ENCODE data around the gene TUFM. TPM values are rescaled to one million over a fixed set of nuclear protein-coding genes. Genes with fewer than 3 reads are reported as not detected.
A peak's percentile ranks its signal among the peaks of the same experiment; 100 is the strongest.

TUFM gene
- total RNA-seq, 1 experiment from 2014 or later = 207 TPM

DNA sequence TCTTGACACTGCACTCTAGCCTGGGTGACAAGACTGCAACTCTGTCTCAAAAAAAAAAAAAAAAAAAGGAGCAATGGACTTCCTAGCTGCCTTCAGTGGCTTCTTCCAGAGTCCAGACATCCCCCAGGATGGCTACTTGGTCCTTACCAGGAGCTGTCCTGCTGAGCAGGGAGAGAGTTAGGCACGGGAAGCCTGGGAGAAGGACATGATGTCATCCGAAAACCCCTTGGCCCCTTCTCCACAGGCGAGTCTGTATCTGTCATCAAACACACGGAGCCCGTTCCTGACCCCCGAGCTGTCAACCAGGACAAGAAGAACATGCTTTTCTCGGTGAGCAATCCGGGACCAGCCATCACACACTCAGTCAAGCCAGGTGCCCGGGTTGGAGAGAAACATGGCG lies 40.8 kb upstream of the TUFM start:
- DNase-seq = no peak
- H3K23me2 ChIP-seq (ENCODE audit: insufficient read length, low read depth, low read length, poor library complexity, severe bottlenecking) = no peaks in the 10 kb centered on the region
- no peaks in the 10 kb centered on the region for H3K27me3 ChIP-seq (ENCODE audit: insufficient read depth, low read length)
- TF ChIP-seq, protein P1, sequence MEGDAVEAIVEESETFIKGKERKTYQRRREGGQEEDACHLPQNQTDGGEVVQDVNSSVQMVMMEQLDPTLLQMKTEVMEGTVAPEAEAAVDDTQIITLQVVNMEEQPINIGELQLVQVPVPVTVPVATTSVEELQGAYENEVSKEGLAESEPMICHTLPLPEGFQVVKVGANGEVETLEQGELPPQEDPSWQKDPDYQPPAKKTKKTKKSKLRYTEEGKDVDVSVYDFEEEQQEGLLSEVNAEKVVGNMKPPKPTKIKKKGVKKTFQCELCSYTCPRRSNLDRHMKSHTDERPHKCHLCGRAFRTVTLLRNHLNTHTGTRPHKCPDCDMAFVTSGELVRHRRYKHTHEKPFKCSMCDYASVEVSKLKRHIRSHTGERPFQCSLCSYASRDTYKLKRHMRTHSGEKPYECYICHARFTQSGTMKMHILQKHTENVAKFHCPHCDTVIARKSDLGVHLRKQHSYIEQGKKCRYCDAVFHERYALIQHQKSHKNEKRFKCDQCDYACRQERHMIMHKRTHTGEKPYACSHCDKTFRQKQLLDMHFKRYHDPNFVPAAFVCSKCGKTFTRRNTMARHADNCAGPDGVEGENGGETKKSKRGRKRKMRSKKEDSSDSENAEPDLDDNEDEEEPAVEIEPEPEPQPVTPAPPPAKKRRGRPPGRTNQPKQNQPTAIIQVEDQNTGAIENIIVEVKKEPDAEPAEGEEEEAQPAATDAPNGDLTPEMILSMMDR (conservative IDR thresholded peaks at IDR 0.05) = no peak
- Mint-ChIP-seq H3K4me3 (no peak overlapping the region), H3K27ac (peak overlapping the region in 1 of 3 experiments; percentile 51; a peak in 1 of 7 replicates), H3K9me3 (no peaks in the 10 kb centered on the region), H3K4me1 (peaks cover 8 to 18% of the 10 kb centered on the region in 2 experiments), H3K27me3 (ENCODE audit: low read depth) (peaks cover 2% of the 10 kb centered on the region), H3K36me3 (ENCODE audit: insufficient read depth in 1 of 3, low read depth in 3 of 3) (peaks cover 0 to 8% (median 0%) of the 10 kb centered on the region in 3 experiments; a peak in 2 of 7 replicates)
- H3K56ac ChIP-seq (ENCODE audit: insufficient read length, low read depth, low read length) = no peak overlapping the region
- no peaks in the 10 kb centered on the region for H3K79me2 ChIP-seq (ENCODE audit: insufficient read depth, low read length)
- no peak overlapping the region for H3K18ac ChIP-seq (ENCODE audit: insufficient read length, low read depth, low read length)
- H2BK15ac ChIP-seq (ENCODE audit: low read depth, low read length) = no peak overlapping the region
- no peak overlapping the region for H2BK12ac ChIP-seq (ENCODE audit: insufficient read length, low read depth, low read length)
- H3K4ac ChIP-seq (ENCODE audit: low read depth, low read length) = no peak overlapping the region
- no peaks in the 10 kb centered on the region for H4K20me1 ChIP-seq (ENCODE audit: control insufficient read depth, insufficient read depth, insufficient read length)
- H2BK5ac ChIP-seq (ENCODE audit: insufficient read length, low read length) = no peak overlapping the region
- no peak overlapping the region for H3K9ac ChIP-seq (ENCODE audit: extremely low read depth, insufficient read length, low read length)
- WGBS (ENCODE audit: extremely low coverage, insufficient read length, low lambda C conversion rate) = no CpG with 5 or more reads among the region's 10 CpGs
- no peak overlapping the region for H4K5ac ChIP-seq (ENCODE audit: insufficient read length, low read depth, low read length)
- no peaks in the 10 kb centered on the region for H3K79me1 ChIP-seq (ENCODE audit: insufficient read depth, low read depth, low read length, poor library complexity, severe bottlenecking)
- H3K23ac ChIP-seq (ENCODE audit: insufficient read length, low read depth, low read length) = no peak overlapping the region
- H3K4me2 ChIP-seq (ENCODE audit: insufficient read depth, insufficient read length, low read length) = no peak overlapping the region
- no peak overlapping the region for H2BK120ac ChIP-seq (ENCODE audit: low read depth, low read length, poor library complexity, severe bottlenecking)
- no peak overlapping the region for H4K91ac ChIP-seq (ENCODE audit: insufficient read length, low read depth, low read length)
- H3T11ph ChIP-seq (ENCODE audit: low read length) = no peak overlapping the region
- no peak overlapping the region for H4K8ac ChIP-seq (replicated peaks; ENCODE audit: insufficient read length, low read depth, low read length)
- no peak overlapping the region; the same call in 1 of the 2 replicates for H3K14ac ChIP-seq (ENCODE audit: insufficient read depth, low read length)
- no peak overlapping the region for H3K27ac ChIP-seq (ENCODE audit: insufficient read length, low read depth, low read length)
- no peak overlapping the region for H2AK5ac ChIP-seq (ENCODE audit: insufficient read length, low read length)
- no peak overlapping the region for H2BK20ac ChIP-seq (ENCODE audit: low read depth, low read length, poor library complexity, severe bottlenecking)
- H2AFZ ChIP-seq (ENCODE audit: low read length) = no peak overlapping the region
- H3K9me3 ChIP-seq (ENCODE audit: control insufficient read depth, low read depth, low read length) = no peaks in the 10 kb centered on the region
- peaks cover 5% of the 10 kb centered on the region; the same call in 1 of the 2 replicates for H3K4me1 ChIP-seq (ENCODE audit: insufficient read depth, low read length)
